Thyroid gland (tissue), 4 donors: Measurements from ENCODE around the gene PDIA6.

Source experiments
- POLR2A ChIP-seq, 2 donors: fragments of 450-650 bp; IDR thresholded peaks; one replicate each; pipeline ENCODE4 v1.6.1; 2017; ENCODE audit warnings: antibody characterized with exemption in 2 of 2, mild to moderate bottlenecking in 2 of 2, moderate library complexity in 1 of 2
- TF ChIP-seq, protein P1 (sequence below), 6 experiments: fragments of 200-600 bp in 3 of 6; fragments of 450-650 bp in 3 of 6; sonication (generic) in 3 of 6; IDR thresholded peaks; one replicate each; pipeline ENCODE4 v1.5.1; 2016 to 2019; ENCODE audit warnings: antibody characterized with exemption in 6 of 6, mild to moderate bottlenecking in 2 of 6, inconsistent platforms in 1 of 6, moderate library complexity in 1 of 6

DNA sequence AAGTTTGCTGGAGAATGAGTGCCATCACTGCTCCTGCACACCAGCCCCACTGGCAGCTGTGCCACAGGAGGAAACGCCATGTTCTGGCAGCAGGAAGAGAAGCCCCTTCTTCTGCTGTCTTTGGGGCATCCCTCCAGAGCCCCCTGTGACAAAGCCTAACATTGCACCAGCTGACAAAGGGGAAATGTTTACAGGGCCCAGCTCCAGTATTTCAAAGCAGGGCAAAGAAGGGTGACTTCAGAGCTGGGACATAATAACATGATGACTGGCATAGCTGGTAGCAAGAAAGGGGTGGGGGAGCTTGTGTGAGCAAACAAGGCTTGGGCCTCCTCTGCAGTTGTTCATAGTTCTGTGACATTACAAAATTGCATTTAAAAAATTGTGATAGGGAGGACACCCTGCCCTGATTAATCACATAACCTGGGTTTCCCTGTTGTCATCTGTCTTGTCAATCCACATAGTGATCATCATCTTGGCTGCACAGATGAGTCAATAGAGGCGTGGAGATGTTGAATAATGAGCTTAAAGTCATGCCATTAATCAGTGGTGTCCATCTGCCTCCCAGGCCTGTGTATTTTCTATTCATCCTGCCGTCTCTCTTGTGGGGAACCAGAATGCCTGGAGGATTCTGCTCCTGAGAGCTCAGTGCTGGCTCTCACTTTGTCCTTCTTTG lies 29.1 kb upstream of the PDIA6 start:
- TF ChIP-seq, protein P1, sequence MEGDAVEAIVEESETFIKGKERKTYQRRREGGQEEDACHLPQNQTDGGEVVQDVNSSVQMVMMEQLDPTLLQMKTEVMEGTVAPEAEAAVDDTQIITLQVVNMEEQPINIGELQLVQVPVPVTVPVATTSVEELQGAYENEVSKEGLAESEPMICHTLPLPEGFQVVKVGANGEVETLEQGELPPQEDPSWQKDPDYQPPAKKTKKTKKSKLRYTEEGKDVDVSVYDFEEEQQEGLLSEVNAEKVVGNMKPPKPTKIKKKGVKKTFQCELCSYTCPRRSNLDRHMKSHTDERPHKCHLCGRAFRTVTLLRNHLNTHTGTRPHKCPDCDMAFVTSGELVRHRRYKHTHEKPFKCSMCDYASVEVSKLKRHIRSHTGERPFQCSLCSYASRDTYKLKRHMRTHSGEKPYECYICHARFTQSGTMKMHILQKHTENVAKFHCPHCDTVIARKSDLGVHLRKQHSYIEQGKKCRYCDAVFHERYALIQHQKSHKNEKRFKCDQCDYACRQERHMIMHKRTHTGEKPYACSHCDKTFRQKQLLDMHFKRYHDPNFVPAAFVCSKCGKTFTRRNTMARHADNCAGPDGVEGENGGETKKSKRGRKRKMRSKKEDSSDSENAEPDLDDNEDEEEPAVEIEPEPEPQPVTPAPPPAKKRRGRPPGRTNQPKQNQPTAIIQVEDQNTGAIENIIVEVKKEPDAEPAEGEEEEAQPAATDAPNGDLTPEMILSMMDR (IDR thresholded peaks at IDR 0.05): no peak
- TF ChIP-seq POLR2A (IDR thresholded peaks at IDR 0.05): no peak
